IMR-90 (cell line): ENCODE data around the gene SSBP2. TPM values are rescaled to one million over a fixed set of nuclear protein-coding genes. Genes with fewer than 3 reads are reported as not detected.

Experiments
- ATAC-seq: fragments of 200-7000 bp; cut with Tn5 transposase; 2 replicates; pipeline ENCODE4 v1.9.1; 2020; ENCODE audit warnings: low read depth, mild to moderate bottlenecking, moderate library complexity
- BruUV-seq: library from RNA; stranded (reverse); fragments of 400-500 nt; replicated peaks from 2 replicates; lab custom pipeline; 2021; lab: Mats Ljungman, UMichigan
- CTCF ChIA-PET: fragments of 300-600 bp; formaldehyde crosslinking; extraction: SDS; loops from one replicate; lab custom pipeline; 2021; ENCODE audit warnings: antibody characterized with exemption; lab: Yijun Ruan, JAX
- POLR2A ChIA-PET: fragments of 300-600 bp; sonication (Branson Sonifier 250); formaldehyde crosslinking; loops from one replicate; lab custom pipeline; 2022; ENCODE audit warnings: antibody characterized with exemption; ENCODE audit not compliant: unreplicated experiment; lab: Charles Lee
- DNase-seq: peaks from one replicate; pipeline ENCODE4 v3.0.0; 2013
- H2AFZ ChIP-seq: replicated peaks from 2 replicates; pipeline ENCODE3; 2013; ENCODE audit warnings: low read length, mild to moderate bottlenecking; ENCODE audit not compliant: poor library complexity
- H2AK5ac ChIP-seq: 2 replicates; pipeline ENCODE4 v1.6.1; 2013; ENCODE audit warnings: low read depth, low read length, inconsistent platforms
- H2AK9ac ChIP-seq: replicated peaks from 2 replicates; pipeline ENCODE3; 2013; ENCODE audit warnings: mild to moderate bottlenecking, low read depth, low read length, moderate library complexity; ENCODE audit not compliant: poor library complexity
- H2BK120ac ChIP-seq: 2 replicates; pipeline ENCODE4 v1.6.1; 2013; ENCODE audit warnings: low read depth, low read length, inconsistent platforms
- H2BK15ac ChIP-seq: 3 replicates; pipeline ENCODE4 v1.6.1; 2013; ENCODE audit warnings: low read depth, low read length, inconsistent platforms
- H2BK20ac ChIP-seq: 2 replicates; pipeline ENCODE4 v1.6.1; 2013; ENCODE audit warnings: low read depth, mild to moderate bottlenecking, inconsistent platforms, low read length, moderate library complexity
- H2BK5ac ChIP-seq: 2 replicates; pipeline ENCODE4 v1.6.1; 2013; ENCODE audit warnings: mild to moderate bottlenecking, low read depth, low read length, inconsistent platforms; ENCODE audit not compliant: poor library complexity, severe bottlenecking
- H3K14ac ChIP-seq: replicated peaks from 2 replicates; pipeline ENCODE4 v1.6.1; 2013; ENCODE audit warnings: low read depth, low read length, inconsistent platforms
- H3K18ac ChIP-seq: 2 replicates; pipeline ENCODE4 v1.6.1; 2013; ENCODE audit warnings: low read depth, low read length, control low read depth
- H3K23ac ChIP-seq: 2 replicates; pipeline ENCODE4 v1.6.1; 2013; ENCODE audit warnings: low read depth, low read length, inconsistent platforms
- H3K27ac ChIP-seq: 2 replicates; pipeline ENCODE4 v1.5.1; 2013; ENCODE audit warnings: mild to moderate bottlenecking, control low read depth, low read length; ENCODE audit not compliant: insufficient read depth
- H3K27me3 ChIP-seq: 2 replicates; pipeline ENCODE4 v1.6.1; 2013; ENCODE audit warnings: low read length; ENCODE audit not compliant: control insufficient read depth, insufficient read depth
- H3K36me3 ChIP-seq: 2 replicates; pipeline ENCODE4 v1.6.1; 2013; ENCODE audit warnings: low read length, mixed read lengths; ENCODE audit not compliant: control insufficient read depth, insufficient read depth
- H3K4ac ChIP-seq: 2 replicates; pipeline ENCODE4 v1.6.1; 2013; ENCODE audit warnings: low read depth, low read length, inconsistent platforms
- H3K4me1 ChIP-seq: 2 replicates; pipeline ENCODE4 v1.6.1; 2013; ENCODE audit warnings: low read length, mixed read lengths; ENCODE audit not compliant: control insufficient read depth, insufficient read depth
- H3K4me2 ChIP-seq: 2 replicates; pipeline ENCODE4 v1.6.1; 2013; ENCODE audit warnings: low read depth, mild to moderate bottlenecking, control low read depth, low read length, moderate library complexity
- H3K4me3 ChIP-seq: 2 replicates; pipeline ENCODE4 v1.5.1; 2013; ENCODE audit warnings: low read depth, mild to moderate bottlenecking, control low read depth, low read length, moderate library complexity; ENCODE audit not compliant: insufficient read depth
- H3K56ac ChIP-seq: 2 replicates; pipeline ENCODE4 v1.6.1; 2013; ENCODE audit warnings: low read length, inconsistent platforms; ENCODE audit not compliant: insufficient read depth; ENCODE audit errors: extremely low read depth
- H3K79me1 ChIP-seq, 2 experiments: 2 replicates each; pipeline ENCODE4 v1.6.1; 2013; ENCODE audit warnings: low read length in 2 of 2, inconsistent platforms in 1 of 2, low read depth in 1 of 2
- H3K9ac ChIP-seq: 2 replicates; pipeline ENCODE4 v1.6.1; 2013; ENCODE audit warnings: low read depth, low read length, control low read depth
- H3K9me1 ChIP-seq: 2 replicates; pipeline ENCODE4 v1.6.1; 2013; ENCODE audit warnings: low read length, inconsistent platforms; ENCODE audit not compliant: insufficient read depth
- H3K9me3 ChIP-seq: 2 replicates; pipeline ENCODE4 v1.6.1; 2013; ENCODE audit warnings: low read length; ENCODE audit not compliant: control insufficient read depth, insufficient read depth
- H4K20me1 ChIP-seq: 2 replicates; pipeline ENCODE4 v1.6.1; 2013; ENCODE audit warnings: low read length, inconsistent platforms; ENCODE audit not compliant: insufficient read depth
- H4K5ac ChIP-seq: 2 replicates; pipeline ENCODE4 v1.6.1; 2013; ENCODE audit warnings: mild to moderate bottlenecking, low read depth, low read length, control low read depth
- H4K8ac ChIP-seq, 2 experiments: 2 replicates each; pipeline ENCODE4 v1.6.1; 2013; ENCODE audit warnings: low read depth in 2 of 2, low read length in 2 of 2, control low read depth in 1 of 2, inconsistent platforms in 1 of 2
- H4K91ac ChIP-seq: 2 replicates; pipeline ENCODE4 v1.6.1; 2013; ENCODE audit warnings: low read depth, low read length, inconsistent platforms; ENCODE audit not compliant: insufficient read depth
- CHD1 ChIP-seq: IDR thresholded peaks from 2 replicates; pipeline ENCODE4 v1.6.1; 2012; ENCODE audit warnings: low read depth, low read length, improper control_type of control experiment
- SMC3 ChIP-seq: fragments of 150-350 bp; IDR thresholded peaks from 2 replicates; pipeline ENCODE4 v1.6.1; 2016; ENCODE audit warnings: low read depth, mild to moderate bottlenecking, antibody characterized with exemption, low read length, moderate library complexity
- WGBS, 2 experiments: methylation state at CpG; one replicate each; pipeline versions ENCODE4 v1.1.5 to v1.1.7; 2013; ENCODE audit warnings: missing lambda C conversion rate in 2 of 2; ENCODE audit not compliant: insufficient read length in 1 of 2; ENCODE audit errors: extremely low coverage in 2 of 2; 5-methylcytosine and 5-hydroxymethylcytosine counted together
- dilution Hi-C: fragments of 300-500 bp; cut with HindIII; formaldehyde crosslinking; loops from one replicate; pipeline ENCODE4 v1.14.3; 2018; ENCODE audit warnings: low sequenced_read_pairs; ENCODE audit not compliant: unreplicated experiment
- in situ Hi-C: fragments of 300-500 bp; cut with MboI; formaldehyde crosslinking; loops from 3 replicates; pipeline ENCODE4 v1.14.3; 2019; ENCODE audit warnings: low sequenced_read_pairs, inconsistent platforms, mixed read lengths
- intact Hi-C: fragments of 100-400 bp; cut with micrococcal nuclease; formaldehyde crosslinking; loops from 2 replicates; pipeline ENCODE4 v1.10.0; 2022
- polyA plus RNA-seq, 3 experiments: library from polyadenylated mRNA; depleted of rRNA; stranded (reverse); fragments of >200 nt; gene quantifications; 2 replicates each; pipeline ENCODE4 v1.2.3, GENCODE V29; 2012; ENCODE audit warnings: low replicate concordance in 1 of 3
- total RNA-seq: library from RNA; depleted of rRNA; stranded (reverse); fragments of >200 nt; gene quantifications from 2 replicates; pipeline ENCODE4 v1.2.3, GENCODE V29; 2012
- TF ChIP-seq, protein P1 (sequence below): fragments of 150-350 bp; IDR thresholded peaks from 2 replicates; pipeline ENCODE4 v1.6.1; 2017; ENCODE audit warnings: mild to moderate bottlenecking, antibody characterized with exemption, low read length, low read depth

SSBP2 gene
- total and polyA plus RNA-seq, 2 of the 4 experiments (the other 2 are of a cell fraction) = 38.4 to 42.7 TPM

DNA sequence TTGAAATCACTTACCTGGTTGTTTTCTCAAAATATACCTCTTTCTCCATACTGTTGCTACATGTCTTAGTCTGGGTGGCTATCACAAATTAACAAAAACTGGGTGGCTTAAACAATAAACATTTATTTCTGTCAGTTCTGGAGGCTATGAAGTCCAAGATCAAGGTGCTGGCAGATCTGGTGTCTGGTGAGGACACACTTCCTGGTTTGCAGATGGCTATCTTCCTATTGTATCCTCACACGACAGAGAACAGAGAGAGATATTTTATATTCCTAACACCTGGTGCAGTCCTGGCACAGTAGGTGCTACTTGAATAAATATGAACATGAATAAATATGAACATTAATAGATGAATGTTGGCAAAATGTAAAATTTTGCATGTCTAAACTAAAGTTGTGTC is 192.7 kb downstream of the SSBP2 start:
- Histone ChIP-seq H3K27ac (no peak overlapping the region), H3K36me3 (no peaks in the 10 kb centered on the region), H2AFZ (no peak overlapping the region), H3K23ac (no peak overlapping the region), H4K5ac (no peak overlapping the region), H3K4me3 (no peak overlapping the region), H2AK9ac (no peak overlapping the region), H2BK120ac (no peak overlapping the region), H3K56ac (no peak overlapping the region), H4K20me1 (no peaks in the 10 kb centered on the region), H2AK5ac (no peak overlapping the region), H2BK20ac (no peak overlapping the region), H4K8ac (no peak overlapping the region), H3K9ac (no peak overlapping the region), H3K27me3 (no peaks in the 10 kb centered on the region), H3K9me3 (no peaks in the 10 kb centered on the region), H2BK5ac (no peak overlapping the region), H2BK15ac (no peak overlapping the region), H3K9me1 (no peaks in the 10 kb centered on the region), H4K91ac (no peak overlapping the region), H3K4ac (no peak overlapping the region), H3K4me2 (no peak overlapping the region), H3K4me1 (no peaks in the 10 kb centered on the region), H3K18ac (no peak overlapping the region), H3K14ac (no peak overlapping the region), H3K79me1 (no peaks in the 10 kb centered on the region)
- no peak for ATAC-seq
- POLR2A ChIA-PET = no interaction called here
- CTCF ChIA-PET = no interaction called here
- intact Hi-C loops = no loop called here
- dilution Hi-C loops = no loop called here
- no peak for TF ChIP-seq SMC3
- TF ChIP-seq, protein P1, sequence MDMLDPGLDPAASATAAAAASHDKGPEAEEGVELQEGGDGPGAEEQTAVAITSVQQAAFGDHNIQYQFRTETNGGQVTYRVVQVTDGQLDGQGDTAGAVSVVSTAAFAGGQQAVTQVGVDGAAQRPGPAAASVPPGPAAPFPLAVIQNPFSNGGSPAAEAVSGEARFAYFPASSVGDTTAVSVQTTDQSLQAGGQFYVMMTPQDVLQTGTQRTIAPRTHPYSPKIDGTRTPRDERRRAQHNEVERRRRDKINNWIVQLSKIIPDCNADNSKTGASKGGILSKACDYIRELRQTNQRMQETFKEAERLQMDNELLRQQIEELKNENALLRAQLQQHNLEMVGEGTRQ = no peak
- TF ChIP-seq CHD1 = no peak
- no CpG with 5 or more reads among the region's 1 CpG for WGBS, 2 experiments
- in situ Hi-C loops = no loop called here
- no peak for DNase-seq
- no TSS peak for BruUV-seq
